Glomerular endothelial cell (primary cell): ENCODE results near the gene TMEM129. TPM values are rescaled to one million over a fixed set of nuclear protein-coding genes. Genes with fewer than 3 reads are reported as not detected.

ENCODE experiments used
- DNase-seq: peaks from one replicate; pipeline ENCODE4 v3.0.0-alpha.2; 2011; ENCODE audit warnings: low read depth, low spot score; ENCODE audit errors: extremely low read depth
- total RNA-seq: library from RNA; depleted of rRNA; stranded (reverse); fragments of >200 nt; gene quantifications from 2 replicates; pipeline ENCODE4 v1.2.3, GENCODE V29; 2015

TMEM129 gene
- total RNA-seq, 1 donor from 2014 or later, result 49.5 TPM

DNA sequence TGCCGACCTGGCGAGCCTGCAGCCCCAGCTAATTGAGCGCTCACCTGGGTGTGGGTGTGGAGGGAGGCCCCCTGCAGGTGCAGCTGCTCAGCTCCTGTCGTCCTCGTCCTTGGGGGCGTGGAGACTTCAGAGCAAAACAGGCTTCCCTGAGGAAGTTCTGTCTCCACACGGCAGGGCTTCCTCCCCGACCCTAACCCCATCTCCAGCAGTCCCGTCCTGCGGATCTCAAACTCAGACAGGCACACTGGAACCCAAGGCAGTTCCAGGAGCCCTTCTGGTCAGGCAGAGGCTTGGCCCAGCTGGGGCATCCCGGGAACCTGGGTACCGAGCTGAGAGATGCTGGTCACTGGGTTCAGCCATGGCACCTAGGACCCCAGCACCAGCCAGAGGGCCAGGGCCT, 24.6 kb upstream of the TMEM129 start:
- DNase-seq, result no peak

DNA sequence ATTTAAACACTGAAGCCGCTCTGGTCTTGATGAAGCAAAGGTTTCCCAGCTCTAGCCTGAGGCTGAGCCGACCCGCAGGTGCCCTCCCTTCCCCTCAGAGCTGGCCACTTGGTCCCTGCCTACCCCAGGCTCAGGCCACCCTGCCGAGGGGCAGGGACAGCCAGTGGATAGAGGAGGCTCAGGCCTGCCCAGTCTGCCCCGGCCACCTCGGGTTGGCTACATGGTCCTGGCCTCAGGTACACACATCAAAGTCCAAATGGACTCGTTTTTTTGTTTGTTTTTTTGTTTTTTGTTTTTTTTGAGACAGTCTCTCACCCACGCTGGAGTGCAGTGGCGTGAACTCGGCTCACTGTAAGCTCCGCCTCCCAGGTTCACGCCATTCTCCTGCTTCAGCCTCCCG, 24.0 kb upstream of the TMEM129 start:
- DNase-seq, result no peak

DNA sequence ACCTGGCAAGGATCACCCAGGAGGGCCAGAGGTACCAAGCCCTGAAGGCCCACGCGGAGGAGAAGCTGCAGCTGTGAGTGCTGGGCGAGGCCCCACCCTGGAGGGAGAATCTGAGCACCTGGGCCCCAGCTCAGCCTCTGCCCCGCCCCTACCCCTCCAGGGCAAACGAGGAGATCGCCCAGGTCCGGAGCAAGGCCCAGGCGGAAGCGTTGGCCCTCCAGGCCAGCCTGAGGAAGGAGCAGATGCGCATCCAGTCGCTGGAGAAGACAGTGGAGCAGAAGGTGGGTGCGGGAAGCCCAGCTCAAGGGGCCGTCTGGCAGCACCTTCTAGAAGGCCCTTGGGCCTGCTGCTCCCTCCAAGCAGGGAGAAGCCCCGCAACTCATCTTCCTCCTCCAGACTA, 23.4 kb upstream of the TMEM129 start:
- DNase-seq, result no peak

DNA sequence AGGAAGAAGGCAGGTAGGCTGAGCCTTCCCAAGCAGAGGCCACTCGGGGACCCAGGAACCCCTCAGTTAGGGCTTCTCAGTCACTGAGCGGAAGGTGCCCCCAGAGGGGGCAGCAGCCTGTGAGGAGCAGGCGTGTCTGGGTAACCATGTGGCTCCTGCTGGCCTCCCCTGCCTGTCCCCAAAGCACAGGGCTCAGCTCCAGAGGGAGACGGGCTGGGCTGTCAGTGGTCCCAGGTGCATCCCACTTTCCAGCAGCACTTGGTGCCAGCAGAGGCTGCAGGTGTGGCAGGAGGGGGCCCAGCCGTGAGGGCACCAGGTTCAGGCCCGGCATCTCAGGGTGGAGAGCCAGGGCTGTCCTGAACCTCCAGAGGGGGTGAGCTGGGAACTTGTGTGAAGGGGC, 22.9 kb upstream of the TMEM129 start:
- DNase-seq, result no peak

DNA sequence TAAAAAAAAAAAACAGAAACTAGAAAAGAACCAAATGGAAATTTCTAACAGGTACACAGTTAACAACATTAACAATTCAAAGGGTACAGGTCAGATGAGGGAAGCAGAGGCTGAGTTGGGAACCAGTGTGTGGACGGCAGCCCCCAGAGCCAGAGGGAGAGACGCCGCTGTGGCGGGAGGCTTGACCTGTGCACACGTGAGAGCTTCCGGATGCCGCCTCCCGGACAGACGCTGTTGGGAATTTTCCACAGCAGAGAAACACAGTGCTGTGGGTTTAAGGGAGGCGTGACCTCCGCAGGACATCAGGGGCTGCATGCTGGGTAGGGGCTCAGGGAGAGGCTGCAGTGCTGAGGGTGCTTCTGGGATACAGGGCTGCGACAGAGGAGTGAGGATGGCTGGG, 22.4 kb upstream of the TMEM129 start:
- DNase-seq, result no peak

DNA sequence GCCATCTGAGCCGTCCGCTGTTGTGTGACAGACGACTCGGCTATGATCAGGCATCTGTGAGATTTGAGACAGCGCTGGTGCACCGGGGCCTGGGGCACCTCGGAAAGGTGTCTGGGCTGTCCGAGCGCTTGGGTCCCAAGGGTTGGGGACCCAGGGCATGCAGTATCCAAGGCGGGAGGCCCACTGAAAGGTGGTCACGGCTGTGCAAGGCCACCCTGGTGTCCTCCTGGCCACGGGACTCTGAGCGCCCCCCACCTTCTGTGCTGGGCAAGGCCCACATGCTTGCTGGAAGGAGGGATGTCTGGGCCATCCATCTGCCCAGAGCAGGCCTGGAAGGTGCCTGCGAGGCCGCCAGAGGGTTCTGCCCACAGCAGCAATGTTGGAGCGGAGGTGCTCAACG, 20.1 kb upstream of the TMEM129 start:
- DNase-seq, result no peak

DNA sequence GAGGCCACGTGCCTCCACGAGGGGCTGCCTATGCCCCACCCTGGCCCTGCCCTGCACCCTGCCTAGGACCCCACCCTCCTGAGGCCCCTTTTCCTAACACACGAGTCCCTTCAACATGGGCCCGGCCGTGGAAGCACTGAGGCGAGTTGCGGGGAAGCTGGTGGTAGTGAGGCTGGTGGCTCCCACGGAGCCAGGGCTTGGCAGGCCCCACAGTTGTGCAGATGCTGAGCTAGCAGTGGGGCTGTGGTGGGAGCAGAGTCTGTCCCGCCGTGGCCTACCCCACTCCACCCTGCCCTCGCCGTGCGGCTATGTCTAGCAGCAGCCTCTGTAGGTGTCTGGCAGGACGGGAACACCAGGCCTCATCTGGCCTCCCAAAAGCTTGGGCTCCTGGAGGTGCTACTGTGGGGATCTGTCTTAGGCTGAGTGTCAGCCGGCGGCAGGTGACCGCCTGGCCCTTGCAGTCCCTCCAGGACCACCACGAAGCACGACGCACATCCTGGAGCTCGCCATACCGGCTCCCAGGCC, 19.0 kb upstream of the TMEM129 start:
- no peak for DNase-seq

DNA sequence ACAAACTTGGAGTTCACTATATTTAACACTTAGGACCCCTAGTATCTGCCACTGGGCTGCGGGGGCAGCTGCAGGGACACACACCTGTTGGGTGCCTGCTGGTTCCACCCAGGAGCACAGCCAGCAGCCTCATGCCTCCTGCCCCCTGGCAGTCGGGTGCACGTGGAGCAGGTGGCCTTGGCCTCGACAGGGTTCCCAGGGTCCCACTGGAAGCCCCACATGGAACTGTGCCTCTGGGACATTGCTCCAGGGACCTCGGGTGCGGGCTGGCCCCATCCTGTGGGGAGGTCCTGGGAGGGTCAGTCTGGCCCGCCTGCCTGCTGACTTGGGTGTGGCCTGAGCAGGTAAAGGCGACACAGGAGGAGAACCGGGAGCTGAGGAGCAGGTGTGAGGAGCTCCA, 18.2 kb upstream of the TMEM129 start:
- no peak for DNase-seq

DNA sequence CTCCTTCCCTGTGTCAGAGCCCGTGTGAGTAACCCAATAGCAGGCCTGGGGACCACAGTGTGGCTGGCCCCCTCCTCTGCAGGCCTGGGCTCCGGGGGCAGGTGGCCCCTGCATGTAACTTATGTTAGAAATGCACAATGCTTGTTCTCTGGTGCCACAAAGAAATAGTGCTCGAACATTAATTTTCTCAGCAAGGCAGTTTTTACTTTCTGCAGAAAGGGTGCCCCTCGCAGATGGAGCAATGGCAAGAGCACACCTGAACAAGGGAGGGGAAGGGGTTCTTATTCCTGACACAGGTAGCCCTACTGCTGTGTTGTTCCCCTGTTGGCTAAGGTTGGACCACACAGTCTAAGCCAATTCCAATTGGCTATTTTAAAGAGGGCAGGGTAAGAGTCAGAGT, 17.3 kb upstream of the TMEM129 start:
- DNase-seq, result no peak

DNA sequence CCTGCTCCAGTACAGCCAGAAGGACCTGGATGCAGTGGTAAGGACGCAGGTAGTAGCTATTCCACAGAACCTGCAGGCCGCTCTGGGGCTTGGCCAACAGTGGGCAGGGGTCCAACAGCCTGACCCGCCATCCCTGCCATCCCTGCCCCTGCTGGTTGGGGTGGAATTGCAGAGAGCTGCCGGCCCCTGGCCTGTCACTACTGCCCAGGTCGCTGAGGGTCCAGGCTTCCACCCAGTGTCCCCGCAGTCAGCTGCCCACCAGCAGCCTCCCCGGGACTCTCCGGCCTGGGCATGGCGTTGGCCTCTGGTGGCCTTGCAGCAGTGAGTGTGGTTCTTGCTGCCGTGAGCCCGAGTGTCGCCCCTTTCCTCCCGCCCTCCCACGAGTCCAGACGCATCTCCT, 16.5 kb upstream of the TMEM129 start:
- no peak for DNase-seq

DNA sequence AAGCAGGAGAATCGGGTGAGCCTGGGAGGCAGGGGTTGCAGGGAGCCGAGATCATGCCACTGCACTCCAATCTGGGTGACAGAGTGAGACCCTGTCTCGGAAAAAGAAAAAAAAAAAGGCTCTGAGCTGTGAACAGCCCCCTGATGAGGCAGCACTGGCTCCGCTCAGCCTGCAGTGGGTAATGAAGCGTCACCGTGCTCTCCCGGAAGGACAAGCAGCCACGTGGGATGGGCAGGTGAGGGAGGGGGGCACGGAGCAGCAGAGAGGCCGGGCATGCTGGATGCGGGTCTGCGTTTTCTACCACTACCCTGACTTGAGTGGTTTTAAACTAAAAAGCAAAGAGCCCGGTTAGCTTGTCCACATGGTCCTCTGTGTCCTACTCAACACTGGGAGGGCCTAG, 15.7 kb upstream of the TMEM129 start:
- no peak for DNase-seq

DNA sequence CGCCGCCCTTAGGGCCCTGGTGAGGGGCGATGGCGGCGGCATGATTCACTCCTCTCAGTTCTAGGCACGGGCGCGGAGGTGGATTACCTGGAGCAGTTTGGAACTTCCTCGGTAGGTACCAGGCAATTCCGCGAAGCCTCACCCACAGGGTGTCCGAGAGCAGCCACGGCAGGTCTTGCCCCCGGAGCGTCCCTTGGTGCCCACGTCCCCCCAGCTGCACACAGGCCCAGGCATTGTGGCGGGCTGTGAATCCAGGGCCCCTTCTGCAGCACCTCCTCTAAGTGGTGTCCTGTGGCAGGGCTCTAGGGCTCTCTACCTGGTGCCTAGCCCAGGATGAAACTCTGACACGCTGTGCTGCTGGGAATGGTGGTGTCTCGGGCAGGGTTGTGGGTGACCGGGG, 14.1 kb upstream of the TMEM129 start:
- no peak for DNase-seq

DNA sequence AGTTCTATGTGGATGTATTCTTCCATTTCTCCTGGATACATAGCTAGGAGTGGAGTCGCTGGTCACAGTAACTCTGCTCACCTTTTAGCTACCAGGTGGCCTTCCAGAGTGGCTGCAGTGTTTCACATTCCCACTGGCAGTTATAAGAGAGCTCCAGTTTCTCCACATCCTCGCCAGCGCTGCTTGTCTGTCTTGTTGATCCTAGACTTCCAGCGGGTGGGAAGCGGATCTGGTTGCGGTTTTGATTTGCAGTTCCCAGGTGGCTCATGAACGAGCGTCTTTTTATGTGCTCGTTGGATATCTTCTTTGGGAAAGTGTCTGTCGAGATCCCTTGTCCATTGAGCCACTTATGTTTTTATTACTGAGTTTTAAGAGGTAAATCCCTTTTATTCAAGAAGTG, 11.8 kb upstream of the TMEM129 start:
- no peak for DNase-seq

DNA sequence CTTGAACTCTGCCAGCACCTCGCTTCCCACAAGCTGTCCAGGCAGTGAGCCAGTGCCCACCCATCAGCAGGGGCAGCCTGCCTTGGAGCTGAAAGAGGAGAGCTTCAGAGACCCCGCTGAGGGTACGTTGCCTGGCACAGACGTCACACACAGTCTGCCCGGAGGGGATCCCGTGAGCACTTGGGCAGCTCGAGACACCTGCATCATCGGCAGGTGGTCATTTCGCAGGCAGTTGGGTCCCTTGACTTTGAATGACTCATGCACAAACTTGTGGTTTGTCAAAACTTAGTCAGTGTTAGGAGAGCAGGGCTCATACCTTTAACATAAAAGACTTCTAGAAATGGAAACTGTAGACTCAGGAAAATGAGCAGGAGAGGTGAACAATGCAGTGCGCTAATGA, 10.1 kb upstream of the TMEM129 start:
- DNase-seq, result no peak

DNA sequence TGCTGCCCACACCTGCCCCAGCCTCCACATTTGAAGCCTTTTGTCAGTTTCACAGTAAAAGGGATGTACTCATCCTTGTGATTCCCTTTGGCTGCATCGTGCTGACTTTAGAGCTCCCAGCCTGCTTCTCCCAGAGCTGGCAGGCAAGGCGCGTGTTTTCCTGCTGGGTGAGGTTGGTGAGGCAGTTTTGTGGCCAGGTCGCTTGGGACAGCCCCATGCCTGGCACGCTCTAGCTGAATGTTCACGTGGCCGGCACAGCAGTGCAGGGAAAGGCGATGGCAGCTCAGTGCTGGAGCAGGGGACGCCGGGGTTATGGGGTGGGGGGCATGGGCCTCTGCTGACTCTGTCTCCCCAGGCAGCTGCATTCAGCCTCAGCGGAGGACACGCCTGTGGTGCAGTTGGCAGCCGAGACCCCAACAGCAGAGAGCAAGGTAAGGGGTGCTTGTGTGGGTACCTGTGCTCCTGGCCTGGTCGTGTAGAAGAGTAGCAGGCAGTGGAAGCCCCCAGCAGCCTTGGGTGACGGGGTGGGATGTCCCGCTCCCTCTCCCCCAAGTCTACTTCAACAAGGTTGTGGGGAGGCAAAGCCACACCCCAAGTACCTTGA, 9.5 kb upstream of the TMEM129 start:
- no peak for DNase-seq

DNA sequence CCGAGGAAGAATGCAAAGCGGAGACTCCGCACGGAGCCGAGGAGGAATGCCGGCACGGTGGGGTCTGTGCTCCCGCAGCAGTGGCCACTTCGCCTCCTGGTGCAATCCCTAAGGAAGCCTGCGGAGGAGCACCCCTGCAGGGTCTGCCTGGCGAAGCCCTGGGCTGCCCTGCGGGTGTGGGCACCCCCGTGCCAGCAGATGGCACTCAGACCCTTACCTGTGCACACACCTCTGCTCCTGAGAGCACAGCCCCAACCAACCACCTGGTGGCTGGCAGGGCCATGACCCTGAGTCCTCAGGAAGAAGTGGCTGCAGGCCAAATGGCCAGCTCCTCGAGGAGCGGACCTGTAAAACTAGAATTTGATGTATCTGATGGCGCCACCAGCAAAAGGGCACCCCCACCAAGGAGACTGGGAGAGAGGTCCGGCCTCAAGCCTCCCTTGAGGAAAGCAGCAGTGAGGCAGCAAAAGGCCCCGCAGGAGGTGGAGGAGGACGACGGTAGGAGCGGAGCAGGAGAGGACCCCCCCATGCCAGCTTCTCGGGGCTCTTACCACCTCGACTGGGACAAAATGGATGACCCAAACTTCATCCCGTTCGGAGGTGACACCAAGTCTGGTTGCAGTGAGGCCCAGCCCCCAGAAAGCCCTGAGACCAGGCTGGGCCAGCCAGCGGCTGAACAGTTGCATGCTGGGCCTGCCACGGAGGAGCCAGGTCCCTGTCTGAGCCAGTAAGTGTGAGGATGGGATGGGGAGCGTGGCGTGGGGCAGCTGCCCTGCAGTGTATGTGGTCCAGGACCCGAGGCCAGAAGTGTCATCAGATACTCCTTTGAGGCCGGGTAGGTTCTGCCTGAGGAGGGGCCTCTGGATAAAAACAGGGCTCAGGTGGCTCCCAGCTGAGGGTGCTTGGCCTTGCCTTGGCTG, 7.2 kb upstream of the TMEM129 start:
- DNase-seq, result no peak

DNA sequence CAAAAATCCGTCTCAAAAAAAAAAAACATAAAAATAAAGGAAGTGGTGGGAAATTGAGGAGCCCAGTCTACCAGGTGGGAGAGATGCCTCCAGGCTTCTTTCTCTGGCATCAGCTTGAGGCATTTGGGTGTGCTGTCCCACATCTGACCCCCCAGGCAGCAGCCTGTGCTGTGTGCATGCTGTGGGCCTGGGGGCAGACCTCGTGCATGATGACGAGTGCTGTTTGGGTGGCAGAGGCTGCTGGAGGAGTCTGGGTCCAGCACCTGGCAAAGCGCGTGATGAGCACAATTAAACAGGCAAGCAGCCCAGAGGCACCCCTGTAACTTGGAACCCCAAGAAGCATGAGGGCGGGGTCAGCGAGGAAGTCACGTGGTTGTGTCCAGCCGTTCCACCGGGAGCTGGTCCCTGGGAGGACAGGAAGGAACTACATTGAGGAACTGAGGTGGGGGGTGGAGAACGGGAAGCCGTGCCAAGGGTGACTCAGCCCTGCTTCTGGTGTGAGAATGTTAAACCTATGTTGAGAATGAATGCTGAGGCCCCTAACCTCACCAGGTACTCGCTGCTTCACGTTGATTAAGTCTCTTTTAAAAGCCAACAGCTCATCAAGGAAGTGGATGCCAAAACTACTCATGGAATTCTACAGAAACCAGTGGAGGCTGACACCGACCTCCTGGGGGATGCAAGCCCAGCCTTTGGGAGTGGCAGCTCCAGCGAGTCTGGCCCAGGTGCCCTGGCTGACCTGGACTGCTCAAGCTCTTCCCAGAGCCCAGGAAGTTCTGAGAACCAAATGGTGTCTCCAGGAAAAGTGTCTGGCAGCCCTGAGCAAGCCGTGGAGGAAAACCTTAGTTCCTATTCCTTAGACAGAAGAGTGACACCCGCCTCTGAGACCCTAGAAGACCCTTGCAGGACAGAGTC, 6.3 kb upstream of the TMEM129 start:
- DNase-seq, result no peak

DNA sequence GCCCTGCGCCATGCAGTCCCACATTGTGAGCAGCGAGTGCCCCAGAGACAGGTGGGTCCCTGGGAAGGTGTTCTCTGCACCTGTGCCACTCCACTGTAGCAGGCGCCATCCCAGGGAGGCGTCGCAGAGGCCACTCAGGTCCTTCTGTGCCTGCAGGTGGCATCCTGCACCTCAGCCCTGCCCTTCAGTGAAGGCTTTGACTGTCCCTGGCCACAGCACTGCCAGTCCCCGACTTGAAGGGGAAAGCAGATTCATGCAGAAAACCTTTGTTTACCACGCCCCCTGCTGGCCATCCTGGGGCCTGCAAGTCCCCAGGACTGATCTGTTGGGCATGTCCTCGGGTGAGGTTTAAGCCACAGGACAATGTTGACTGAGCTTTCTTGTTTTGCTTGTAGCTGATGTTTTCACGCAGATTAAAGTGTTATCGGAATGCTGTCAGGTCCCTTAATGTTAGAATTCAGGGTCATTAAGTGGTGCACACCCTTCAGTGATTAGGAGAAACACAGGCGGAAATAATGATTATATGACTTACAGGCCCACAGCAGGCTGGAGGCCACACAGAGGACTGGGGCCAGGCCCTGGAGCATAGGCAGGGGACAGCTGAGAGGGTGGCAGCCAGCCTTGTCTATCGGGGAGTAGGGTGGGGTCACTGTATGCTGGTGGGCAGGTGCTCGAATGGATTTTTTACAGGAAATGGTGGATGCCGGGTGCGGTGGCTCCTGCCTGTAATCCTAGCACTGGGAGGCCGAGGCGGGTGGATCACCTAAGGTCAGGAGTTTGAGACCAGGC, 5.2 kb upstream of the TMEM129 start:
- DNase-seq, result no peak

DNA sequence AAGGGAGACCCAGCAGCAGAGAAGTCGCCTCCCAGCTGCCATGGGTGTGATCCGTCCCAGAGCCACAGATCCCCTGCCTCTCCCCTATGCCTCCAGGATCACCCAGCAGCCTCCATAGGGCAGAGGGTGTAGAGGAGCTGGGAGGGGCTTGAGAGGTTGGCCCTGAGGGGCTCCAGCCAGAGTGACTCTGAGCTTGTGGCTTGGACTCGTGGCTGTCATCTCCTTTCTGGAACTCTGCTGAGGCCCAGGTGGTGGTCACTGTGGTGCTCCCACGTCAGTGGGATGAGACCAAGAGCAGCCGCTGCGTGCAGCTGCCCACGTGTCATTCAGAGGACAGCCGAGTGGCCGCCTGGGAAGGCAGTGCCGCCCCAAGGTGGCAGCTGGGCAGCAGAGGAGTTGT, 4.4 kb upstream of the TMEM129 start:
- no peak for DNase-seq

DNA sequence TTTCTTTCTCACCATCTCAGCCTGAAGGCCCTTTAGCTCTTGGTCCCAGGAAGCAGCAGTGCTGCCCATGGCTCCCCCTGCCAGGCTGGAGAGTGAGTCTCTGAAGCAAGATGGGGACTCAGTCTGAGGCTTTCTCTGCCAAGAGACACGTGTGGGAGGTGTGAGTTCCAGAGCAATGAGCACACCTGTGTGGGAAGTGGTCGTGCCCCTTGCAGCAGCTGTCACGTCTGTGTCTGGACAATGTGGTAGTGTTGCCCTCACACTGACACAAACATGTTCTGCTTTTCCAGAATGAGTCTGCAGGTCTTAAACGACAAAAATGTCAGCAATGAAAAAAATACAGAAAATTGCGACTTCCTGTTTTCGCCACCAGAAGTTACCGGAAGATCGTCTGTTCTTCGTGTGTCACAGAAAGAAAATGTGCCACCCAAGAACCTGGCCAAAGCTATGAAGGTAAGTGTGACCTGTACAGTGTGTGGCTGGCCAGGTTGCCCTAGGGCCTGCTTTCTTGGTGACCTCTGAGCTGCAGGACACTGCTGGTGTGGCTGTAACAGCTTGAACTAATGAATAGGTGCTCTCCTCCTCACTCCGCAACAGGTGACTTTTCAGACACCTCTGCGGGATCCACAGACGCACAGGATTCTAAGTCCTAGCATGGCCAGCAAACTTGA, 2.1 kb upstream of the TMEM129 start:
- no peak for DNase-seq
